BLaER1 treated with 17β-estradiol and CSF1 and Interleukin-3, amounts not matched to agents 10 nM and 100 nM (cell line): ENCODE results near the gene PIN1.
A peak's percentile ranks its signal among the peaks of the same experiment; 100 is the strongest.
"Not testable (repeated sequence)": the region's sequence is repeated elsewhere in the genome, so short reads cannot be mapped to it uniquely, and the experiment has no call there.

Experiments used
- H3K27ac ChIP-seq, 11 experiments: shearing (Covaris generic); formaldehyde crosslinking; 2 replicates each; pipeline ENCODE4 v1.8.1; 2022
- H3K27me3 ChIP-seq, 11 experiments: shearing (Covaris generic); formaldehyde crosslinking; 2 replicates each; pipeline ENCODE4 v1.8.1; 2022
- H3K36me3 ChIP-seq, 11 experiments: shearing (Covaris generic); formaldehyde crosslinking; 2 replicates each; pipeline ENCODE4 v1.8.1; 2022
- H3K4me1 ChIP-seq, 10 experiments: shearing (Covaris generic); formaldehyde crosslinking; 2 replicates each; pipeline ENCODE4 v1.8.1; 2022
- H3K4me2 ChIP-seq, 11 experiments: shearing (Covaris generic); formaldehyde crosslinking; 2 replicates each; pipeline ENCODE4 v1.8.1; 2022
- H3K4me3 ChIP-seq, 10 experiments: shearing (Covaris generic); formaldehyde crosslinking; 2 replicates each; pipeline ENCODE4 v1.8.1; 2022
- H3K9ac ChIP-seq, 11 experiments: shearing (Covaris generic); formaldehyde crosslinking; 2 replicates each; pipeline ENCODE4 v1.8.1; 2022
- H3K9me3 ChIP-seq, 11 experiments: shearing (Covaris generic); formaldehyde crosslinking; replicated peaks in 1 of 11; 2 replicates each; pipeline ENCODE4 v1.8.1; 2022
- H4K20me1 ChIP-seq, 11 experiments: shearing (Covaris generic); formaldehyde crosslinking; 2 replicates each; pipeline ENCODE4 v1.8.1; 2022
- Cebpa-rat ChIP-seq, 11 experiments: shearing (Covaris generic); IDR thresholded peaks; 2 replicates each; pipeline ENCODE4 v1.8.1; 2022

Gene PIN1

DNA sequence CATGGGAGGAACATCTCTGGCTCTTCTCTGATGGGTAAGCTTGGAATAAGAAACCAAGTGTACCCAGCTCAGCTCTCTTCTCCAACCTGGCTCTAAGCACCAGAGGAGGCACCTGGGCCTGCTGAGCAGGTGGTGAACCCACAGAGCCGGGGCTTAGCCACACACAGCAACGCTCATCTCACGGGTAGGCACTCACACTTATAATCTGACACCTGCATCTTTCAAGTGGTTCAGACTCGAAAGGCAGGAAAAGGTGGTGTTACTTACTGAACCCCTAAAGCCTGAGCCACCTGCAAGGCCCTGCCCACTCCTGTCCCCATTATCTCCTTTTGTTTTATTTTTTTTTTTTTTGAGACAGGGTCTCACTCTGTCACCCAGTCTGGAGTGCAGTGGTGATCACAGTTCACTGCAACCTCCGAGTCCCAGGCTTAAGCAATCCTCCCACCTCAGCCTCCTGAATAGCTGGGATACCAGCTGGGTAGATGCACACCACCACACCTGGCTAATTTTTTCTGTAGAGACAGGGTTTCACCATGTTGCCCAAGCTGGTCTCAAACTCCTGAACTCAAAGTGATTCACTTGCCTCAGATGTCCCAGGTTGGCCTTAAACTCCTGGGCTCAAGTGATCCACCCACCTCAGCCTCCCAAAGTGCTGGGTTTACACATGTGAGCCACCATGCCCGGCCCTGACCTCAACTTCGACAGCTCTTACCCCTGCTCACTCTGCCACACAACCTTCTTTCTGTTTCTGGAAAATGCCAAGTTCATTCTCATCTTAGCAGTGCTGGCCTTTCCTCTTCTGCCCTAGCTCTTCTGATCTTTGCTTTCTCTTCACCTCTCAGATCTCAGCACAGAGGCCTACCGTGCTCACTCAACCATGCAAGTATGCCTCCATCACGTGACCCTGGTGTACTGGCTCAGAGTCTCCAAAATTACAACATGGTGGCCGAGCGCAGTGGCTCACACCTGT lies 26.0 kb upstream of the PIN1 start:
- Histone ChIP-seq H3K36me3 (peaks cover 81 to 99% (median 94%) of the 10 kb centered on the region in 11 experiments), H3K4me2 (no peak overlapping the region), H3K4me1 (no peaks in the 10 kb centered on the region), H3K4me3 (no peak overlapping the region), H3K27me3 (no peaks in the 10 kb centered on the region), H3K9ac (no peak overlapping the region), H4K20me1 (peaks cover 0 to 42% (median 12%) of the 10 kb centered on the region in 11 experiments; a peak in 11 of 22 replicates), H3K27ac (no peak overlapping the region), H3K9me3 (peaks cover 0 to 3% (median 1%) of the 10 kb centered on the region in 11 experiments; a peak in 10 of 22 replicates)
- no peak for TF ChIP-seq Cebpa-rat (IDR thresholded peaks at IDR 0.05)

DNA sequence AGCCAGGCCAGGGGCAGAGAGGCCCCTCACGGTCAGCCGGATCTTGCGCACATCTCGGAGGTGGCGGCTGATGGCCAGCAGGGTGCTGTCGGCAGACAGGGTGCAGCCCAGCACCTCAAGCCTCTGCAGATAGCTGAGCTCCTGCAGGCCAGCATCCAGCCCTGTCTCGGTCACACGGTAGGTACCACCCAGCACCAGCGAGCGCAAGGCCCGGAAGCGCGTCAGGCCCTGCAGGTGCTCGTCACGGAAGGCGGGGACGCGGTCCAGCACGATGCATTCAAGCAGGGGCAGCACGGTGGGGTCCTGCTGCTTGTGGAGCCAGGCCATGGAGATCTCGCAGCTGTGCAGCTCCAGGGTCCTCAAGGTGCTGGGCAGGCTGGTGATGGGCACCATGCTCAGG lies 24.0 kb upstream of the PIN1 start:
- Histone ChIP-seq H3K4me1 (no peaks in the 10 kb centered on the region), H4K20me1 (peaks cover 0 to 40% (median 13%) of the 10 kb centered on the region in 11 experiments; a peak in 11 of 22 replicates), H3K9me3 (peaks cover 11 to 23% (median 21%) of the 10 kb centered on the region in 11 experiments), H3K27me3 (no peaks in the 10 kb centered on the region), H3K4me3 (no peak overlapping the region), H3K27ac (no peak overlapping the region), H3K4me2 (no peak overlapping the region), H3K9ac (no peak overlapping the region), H3K36me3 (peaks cover 86 to 100% (median 97%) of the 10 kb centered on the region in 11 experiments)
- TF ChIP-seq Cebpa-rat (IDR thresholded peaks at IDR 0.05) = no peak

DNA sequence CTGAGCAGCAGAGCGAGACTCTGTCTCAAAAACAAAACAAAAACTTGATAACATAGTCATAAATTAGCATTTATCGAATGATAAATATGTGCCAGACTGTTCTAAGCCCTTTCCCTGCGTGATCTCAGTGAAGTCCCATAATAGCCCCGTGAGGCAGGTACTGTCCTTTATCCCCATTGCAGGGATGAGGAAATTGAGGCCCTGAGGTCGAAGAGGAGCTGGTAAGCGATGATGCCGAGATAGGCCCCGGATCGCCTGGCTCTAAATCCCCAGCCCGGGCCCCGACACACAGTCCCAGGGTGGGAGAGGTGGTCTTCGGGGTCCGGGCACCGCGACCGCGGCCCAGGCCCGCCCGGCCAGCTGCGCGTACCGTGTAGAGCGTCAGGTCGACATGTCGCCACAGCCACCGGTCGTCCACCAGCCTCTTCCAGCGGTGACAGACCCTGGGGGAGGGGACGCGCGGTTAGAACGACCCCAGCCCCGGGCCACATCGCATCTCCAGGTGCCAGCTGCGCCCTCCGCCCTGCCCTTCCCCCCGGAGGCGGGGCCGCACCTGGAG lies 16.9 kb upstream of the PIN1 start:
- Histone ChIP-seq H3K27ac (peak overlapping the region; percentile 81 to 98 (median 91)), H3K9me3 (peaks cover 13 to 34% (median 32%) of the 10 kb centered on the region in 11 experiments), H3K4me3 (peak overlapping the region; percentile 81 to 100 (median 94)), H4K20me1 (peaks cover 0 to 20% (median 2%) of the 10 kb centered on the region in 11 experiments; a peak in 6 of 22 replicates), H3K4me1 (peaks cover 18 to 30% (median 23%) of the 10 kb centered on the region in 10 experiments), H3K27me3 (no peaks in the 10 kb centered on the region), H3K9ac (peak overlapping the region; percentile 88 to 99 (median 95)), H3K36me3 (peaks cover 30 to 50% (median 42%) of the 10 kb centered on the region in 11 experiments), H3K4me2 (peak overlapping the region; percentile 83 to 99 (median 94))
- TF ChIP-seq Cebpa-rat (IDR thresholded peaks at IDR 0.05) = no peak

DNA sequence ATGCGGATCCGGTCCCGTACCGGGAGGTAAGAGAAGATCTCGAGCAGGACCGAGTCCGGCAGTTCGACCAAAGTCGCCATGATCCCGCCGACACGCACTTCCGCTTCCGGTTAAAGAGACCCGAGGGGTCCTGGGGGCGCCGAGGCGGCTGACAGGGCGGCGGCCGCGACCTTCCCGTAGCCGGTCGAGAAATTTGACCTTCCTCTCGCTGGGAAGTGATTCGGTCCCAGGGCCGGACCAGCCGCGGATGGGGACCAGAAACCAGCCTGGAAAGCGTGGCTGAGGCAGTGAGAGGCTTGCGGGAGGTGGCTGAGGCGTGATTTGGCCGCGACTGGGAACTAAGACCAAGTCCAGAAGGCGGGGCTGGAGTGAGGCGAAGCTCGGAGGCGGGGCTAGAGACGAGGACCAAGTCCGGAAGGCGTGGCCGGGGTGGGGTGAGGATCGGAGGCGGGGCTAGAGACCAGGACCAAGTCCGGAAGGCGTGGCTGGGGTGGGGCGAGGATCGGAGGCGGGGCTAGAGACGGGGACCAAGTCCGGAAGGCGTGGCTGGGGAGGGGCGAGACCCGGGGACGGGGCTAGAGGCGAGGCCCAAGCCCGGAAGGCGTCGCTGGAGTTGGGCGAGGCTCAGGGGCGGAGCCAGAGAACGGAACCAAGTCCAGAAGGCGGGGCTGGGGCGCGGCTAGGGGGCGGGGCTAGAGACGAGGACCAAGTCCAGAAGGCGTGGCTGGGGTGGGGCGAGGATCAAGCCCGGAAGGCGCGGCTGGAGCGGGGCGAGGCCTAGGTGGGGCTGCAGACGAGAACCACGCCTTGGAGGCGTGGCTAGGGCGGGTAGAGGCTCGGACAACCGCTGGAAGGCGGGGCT lies 16.2 kb upstream of the PIN1 start, which contains the start of gene FBXL12:
Gene FBXL12, minus strand, starts transcription at position 346 of the 862 bp plus-strand sequence. Its CDS starts 266 bp downstream, at position 80.
- H3K4me3 ChIP-seq = peak within 1 kb of the TSS; percentile 81 to 100 (median 94)
- peaks cover 13 to 34% (median 32%) of the 10 kb centered on the region in 11 experiments for H3K9me3 ChIP-seq
- no peak for TF ChIP-seq Cebpa-rat (IDR thresholded peaks at IDR 0.05)
- H3K27me3 ChIP-seq = no peaks in the 10 kb centered on the region
- H3K36me3 ChIP-seq = peaks cover 22 to 49% (median 38%) of the 10 kb centered on the region in 11 experiments
- H4K20me1 ChIP-seq = peaks cover 0 to 27% (median 7%) of the 10 kb centered on the region in 11 experiments; a peak in 9 of 22 replicates
- H3K9ac ChIP-seq = peak within 1 kb of the TSS; percentile 88 to 99 (median 95)
- H3K4me2 ChIP-seq = peak within 1 kb of the TSS; percentile 84 to 99 (median 94)
- peak within 1 kb of the TSS; percentile 81 to 98 (median 91) for H3K27ac ChIP-seq
- H3K4me1 ChIP-seq = peaks cover 21 to 37% (median 30%) of the 10 kb centered on the region in 10 experiments

DNA sequence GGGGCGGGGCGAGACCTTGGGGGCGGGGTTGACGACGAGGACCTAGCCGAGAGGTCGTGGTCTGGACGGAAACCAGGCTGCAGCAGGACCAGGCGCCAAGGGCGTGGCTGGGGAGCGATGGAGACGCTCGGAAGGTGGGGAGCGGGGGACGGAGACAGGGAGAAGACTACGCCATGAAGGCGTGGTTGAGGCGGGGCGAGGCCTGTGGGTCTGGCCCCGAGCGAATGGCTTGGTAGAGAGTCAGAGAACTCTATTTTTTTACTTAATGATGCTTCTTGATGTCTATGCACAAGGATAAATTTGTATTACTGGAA lies 15.6 kb upstream of the PIN1 start:
- peak overlapping the region; percentile 47 to 84 (median 78) for H3K4me2 ChIP-seq
- peaks cover 19 to 49% (median 38%) of the 10 kb centered on the region in 11 experiments for H3K36me3 ChIP-seq
- H3K4me1 ChIP-seq = peaks cover 21 to 41% (median 34%) of the 10 kb centered on the region in 10 experiments
- H3K27ac ChIP-seq = peak overlapping the region in 9 of 11 experiments; percentile 15 to 61 (median 45); a peak in 15 of 22 replicates
- peaks cover 13 to 29% (median 27%) of the 10 kb centered on the region in 11 experiments for H3K9me3 ChIP-seq
- peak overlapping the region in 8 of 11 experiments; percentile 37 to 73 (median 54); a peak in 13 of 22 replicates for H3K9ac ChIP-seq
- TF ChIP-seq Cebpa-rat (IDR thresholded peaks at IDR 0.05) = no peak
- H4K20me1 ChIP-seq = peaks cover 0 to 33% (median 9%) of the 10 kb centered on the region in 11 experiments; a peak in 10 of 22 replicates
- no peaks in the 10 kb centered on the region for H3K27me3 ChIP-seq
- H3K4me3 ChIP-seq = peak overlapping the region; percentile 37 to 63 (median 54); a peak in 18 of 20 replicates

DNA sequence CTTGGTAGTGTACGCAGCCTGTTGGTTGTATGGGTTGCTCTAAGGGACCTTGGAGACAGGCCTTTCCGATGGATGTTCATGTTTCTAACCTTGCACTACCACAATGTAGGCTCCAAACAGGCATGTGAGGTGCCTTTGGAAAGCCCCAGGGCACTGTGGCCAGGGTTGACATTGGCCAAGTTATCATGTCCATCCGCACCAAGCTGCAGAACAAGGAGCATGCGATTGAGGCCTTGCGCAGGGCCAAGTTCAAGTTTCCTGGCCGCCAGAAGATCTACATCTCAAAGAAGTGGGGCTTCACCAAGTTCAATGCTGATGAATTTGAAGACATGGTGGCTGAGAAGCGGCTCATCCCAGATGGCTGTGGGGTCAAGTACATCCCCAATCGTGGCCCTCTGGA lies 15.1 kb upstream of the PIN1 start:
- H3K27ac ChIP-seq = peak overlapping the region in 9 of 11 experiments; percentile 15 to 61 (median 45); a peak in 15 of 22 replicates
- H3K9ac ChIP-seq = peak overlapping the region in 8 of 11 experiments; percentile 37 to 73 (median 54); a peak in 12 of 22 replicates
- H3K4me3 ChIP-seq = peak overlapping the region; percentile 37 to 63 (median 54); a peak in 17 of 20 replicates
- H3K4me1 ChIP-seq = peaks cover 21 to 41% (median 35%) of the 10 kb centered on the region in 10 experiments
- H3K4me2 ChIP-seq = peak overlapping the region; percentile 47 to 84 (median 78)
- peaks cover 0 to 38% (median 9%) of the 10 kb centered on the region in 11 experiments; a peak in 10 of 22 replicates for H4K20me1 ChIP-seq
- H3K27me3 ChIP-seq = not testable (repeated sequence)
- peaks cover 13 to 24% (median 22%) of the 10 kb centered on the region in 11 experiments for H3K9me3 ChIP-seq
- peaks cover 17 to 49% (median 36%) of the 10 kb centered on the region in 11 experiments for H3K36me3 ChIP-seq

DNA sequence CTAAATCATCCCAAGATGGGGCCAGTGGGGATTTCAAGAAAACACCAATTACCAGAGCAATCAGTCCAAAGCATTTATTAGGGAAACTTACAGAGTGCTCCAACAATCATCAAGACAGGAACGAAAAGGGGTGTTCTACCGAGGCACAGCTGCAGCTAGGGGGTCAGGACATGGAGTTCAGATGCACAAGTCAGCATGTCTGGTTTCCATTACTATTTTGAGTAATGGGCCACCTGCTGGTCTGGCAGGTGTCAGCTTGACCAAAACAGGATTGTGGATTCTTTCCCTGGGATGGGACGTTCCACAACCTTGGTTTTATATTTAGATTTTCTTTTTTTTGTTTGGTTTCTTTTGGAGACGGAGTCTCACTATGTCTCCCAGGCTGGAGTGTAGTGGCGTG lies 11.3 kb upstream of the PIN1 start:
- H3K27me3 ChIP-seq = no peaks in the 10 kb centered on the region
- peak overlapping the region in 1 of 11 experiments; percentile 22; a peak in 1 of 22 replicates for H3K9ac ChIP-seq
- H3K27ac ChIP-seq = no peak overlapping the region
- H3K4me1 ChIP-seq = peaks cover 23 to 47% (median 37%) of the 10 kb centered on the region in 10 experiments
- peaks cover under 1 to 40% (median 14%) of the 10 kb centered on the region in 11 experiments; a peak in 18 of 22 replicates for H3K36me3 ChIP-seq
- H3K4me3 ChIP-seq = no peak overlapping the region
- H3K9me3 ChIP-seq = no peaks in the 10 kb centered on the region
- peak overlapping the region in 5 of 11 experiments; percentile 7 to 25 (median 15); a peak in 3 of 22 replicates for H3K4me2 ChIP-seq
- no peak for TF ChIP-seq Cebpa-rat (IDR thresholded peaks at IDR 0.05)
- peaks cover 6 to 49% (median 27%) of the 10 kb centered on the region in 11 experiments; a peak in 18 of 22 replicates for H4K20me1 ChIP-seq
